H9 (cell line): Measurements from ENCODE around the gene ZSCAN18. TPM values are rescaled to one million over a fixed set of nuclear protein-coding genes. Genes with fewer than 3 reads are reported as not detected.

Experiments used
- DNase-seq: peaks from one replicate; pipeline ENCODE4 v3.0.0-alpha.2; 2017
- H2AFZ ChIP-seq: one replicate; pipeline ENCODE4 v1.6.1; 2013; ENCODE audit warnings: mild to moderate bottlenecking, low read length, control low read depth, moderate library complexity
- H2AK5ac ChIP-seq: 2 replicates; pipeline ENCODE4 v1.6.1; 2013; ENCODE audit warnings: low read length, control low read depth, mixed read lengths; ENCODE audit not compliant: insufficient read length
- H2BK120ac ChIP-seq: one replicate; pipeline ENCODE4 v1.6.1; 2013; ENCODE audit warnings: low read depth, mild to moderate bottlenecking, low read length, control low read depth, inconsistent platforms; ENCODE audit not compliant: poor library complexity, severe bottlenecking
- H2BK12ac ChIP-seq: 2 replicates; pipeline ENCODE4 v1.6.1; 2013; ENCODE audit warnings: low read length, control low read depth, mixed read lengths, low read depth; ENCODE audit not compliant: insufficient read length
- H2BK15ac ChIP-seq: 2 replicates; pipeline ENCODE4 v1.6.1; 2013; ENCODE audit warnings: low read depth, low read length, control low read depth
- H2BK20ac ChIP-seq: one replicate; pipeline ENCODE4 v1.6.1; 2013; ENCODE audit warnings: low read depth, mild to moderate bottlenecking, low read length, control low read depth, inconsistent platforms; ENCODE audit not compliant: poor library complexity, severe bottlenecking
- H2BK5ac ChIP-seq: 2 replicates; pipeline ENCODE4 v1.6.1; 2013; ENCODE audit warnings: low read length, control low read depth, mixed read lengths; ENCODE audit not compliant: insufficient read length
- H3K14ac ChIP-seq: 2 replicates; pipeline ENCODE4 v1.6.1; 2013; ENCODE audit warnings: low read length, control low read depth; ENCODE audit not compliant: insufficient read depth
- H3K18ac ChIP-seq: 2 replicates; pipeline ENCODE4 v1.6.1; 2013; ENCODE audit warnings: low read depth, mild to moderate bottlenecking, mixed read lengths, low read length, control low read depth; ENCODE audit not compliant: insufficient read length
- H3K23ac ChIP-seq: 2 replicates; pipeline ENCODE4 v1.6.1; 2013; ENCODE audit warnings: low read length, control low read depth, mixed read lengths, low read depth; ENCODE audit not compliant: insufficient read length
- H3K23me2 ChIP-seq: 2 replicates; pipeline ENCODE4 v1.6.1; 2013; ENCODE audit warnings: low read depth, mild to moderate bottlenecking, mixed read lengths, low read length, control low read depth; ENCODE audit not compliant: insufficient read length, poor library complexity, severe bottlenecking
- H3K27ac ChIP-seq: 2 replicates; pipeline ENCODE4 v1.5.1; 2013; ENCODE audit warnings: low read length, control low read depth, mixed read lengths, low read depth; ENCODE audit not compliant: insufficient read length
- H3K27me3 ChIP-seq: 2 replicates; pipeline ENCODE4 v1.6.1; 2013; ENCODE audit warnings: low read length, control low read depth, inconsistent platforms; ENCODE audit not compliant: insufficient read depth
- H3K4ac ChIP-seq: 2 replicates; pipeline ENCODE4 v1.6.1; 2013; ENCODE audit warnings: low read depth, mild to moderate bottlenecking, control low read depth, inconsistent platforms, low read length, moderate library complexity
- H3K4me1 ChIP-seq: 2 replicates; pipeline ENCODE4 v1.6.1; 2013; ENCODE audit warnings: low read length, control low read depth, inconsistent platforms; ENCODE audit not compliant: insufficient read depth
- H3K4me2 ChIP-seq: 2 replicates; pipeline ENCODE4 v1.6.1; 2013; ENCODE audit warnings: low read length, control low read depth, mixed read lengths; ENCODE audit not compliant: insufficient read length, insufficient read depth
- H3K56ac ChIP-seq: 2 replicates; pipeline ENCODE4 v1.6.1; 2013; ENCODE audit warnings: low read depth, mild to moderate bottlenecking, mixed read lengths, low read length, control low read depth; ENCODE audit not compliant: insufficient read length
- H3K79me1 ChIP-seq: 2 replicates; pipeline ENCODE4 v1.6.1; 2013; ENCODE audit warnings: low read depth, mild to moderate bottlenecking, moderate library complexity, low read length, control low read depth, inconsistent platforms; ENCODE audit not compliant: insufficient read depth, poor library complexity, severe bottlenecking
- H3K79me2 ChIP-seq: 2 replicates; pipeline ENCODE4 v1.6.1; 2013; ENCODE audit warnings: low read length, control low read depth, inconsistent platforms; ENCODE audit not compliant: insufficient read depth
- H3K9ac ChIP-seq: 2 replicates; pipeline ENCODE4 v1.6.1; 2013; ENCODE audit warnings: low read length, control low read depth, mixed read lengths; ENCODE audit not compliant: insufficient read length; ENCODE audit errors: extremely low read depth
- H3K9me3 ChIP-seq: one replicate; pipeline ENCODE4 v1.6.1; 2013; ENCODE audit warnings: low read depth, low read length, inconsistent platforms; ENCODE audit not compliant: control insufficient read depth
- H3T11ph ChIP-seq: one replicate; pipeline ENCODE4 v1.6.1; 2013; ENCODE audit warnings: mild to moderate bottlenecking, low read length, control low read depth, inconsistent platforms
- H4K20me1 ChIP-seq: one replicate; pipeline ENCODE4 v1.6.1; 2013; ENCODE audit not compliant: control insufficient read depth, insufficient read length, insufficient read depth
- H4K5ac ChIP-seq: 2 replicates; pipeline ENCODE4 v1.6.1; 2013; ENCODE audit warnings: low read depth, mild to moderate bottlenecking, mixed read lengths, low read length, control low read depth; ENCODE audit not compliant: insufficient read length
- H4K8ac ChIP-seq: replicated peaks from 2 replicates; pipeline ENCODE4 v1.6.1; 2013; ENCODE audit warnings: low read length, control low read depth, mixed read lengths, low read depth; ENCODE audit not compliant: insufficient read length
- H4K91ac ChIP-seq: 2 replicates; pipeline ENCODE4 v1.6.1; 2013; ENCODE audit warnings: low read depth, mild to moderate bottlenecking, moderate library complexity, mixed read lengths, low read length, control low read depth; ENCODE audit not compliant: insufficient read length
- H3K27ac Mint-ChIP-seq, 3 experiments: 2 replicates in 2 of 3; 3 replicates in 1 of 3; pipeline ENCODE4 v1.8.0; 2020 to 2021; ENCODE audit warnings: mixed read lengths in 3 of 3, mild to moderate bottlenecking in 1 of 3, moderate library complexity in 1 of 3
- H3K27me3 Mint-ChIP-seq: 2 replicates; pipeline ENCODE4 v1.8.0; 2021; ENCODE audit warnings: low read depth, mild to moderate bottlenecking, moderate library complexity, mixed read lengths
- H3K36me3 Mint-ChIP-seq, 3 experiments: 2 replicates in 2 of 3; 3 replicates in 1 of 3; pipeline ENCODE4 v1.8.0; 2020 to 2021; ENCODE audit warnings: low read depth in 3 of 3, mixed read lengths in 3 of 3; ENCODE audit not compliant: insufficient read depth in 1 of 3
- H3K4me1 Mint-ChIP-seq, 2 experiments: 2 replicates each; pipeline ENCODE4 v1.8.0; 2020; ENCODE audit warnings: mixed read lengths in 2 of 2
- H3K4me3 Mint-ChIP-seq, 2 experiments: 2 replicates in 1 of 2; 3 replicates in 1 of 2; pipeline ENCODE4 v1.8.0; 2020 to 2021; ENCODE audit warnings: mild to moderate bottlenecking in 2 of 2, mixed read lengths in 2 of 2, moderate library complexity in 1 of 2
- H3K9me3 Mint-ChIP-seq, 2 experiments: 2 replicates in 1 of 2; 3 replicates in 1 of 2; pipeline ENCODE4 v1.8.0; 2020; ENCODE audit warnings: mild to moderate bottlenecking in 2 of 2, mixed read lengths in 2 of 2, moderate library complexity in 1 of 2
- WGBS: extraction: QIAGEN DNeasy Blood & Tissue Kit; methylation state at CpG from one replicate; pipeline ENCODE4 v1.1.7; 2013; ENCODE audit warnings: missing lambda C conversion rate, low lambda C conversion rate, mixed read lengths; ENCODE audit not compliant: insufficient read length; ENCODE audit errors: extremely low coverage; 5-methylcytosine and 5-hydroxymethylcytosine counted together
- total RNA-seq: library from RNA; stranded (reverse); gene quantifications from 2 replicates; pipeline ENCODE4 v1.2.1, GENCODE V29; 2021
- TF ChIP-seq, protein P1 (sequence below): fragments of 200-600 bp; sonication (generic); conservative IDR thresholded peaks from 3 replicates; pipeline ENCODE4 v1.8.0; 2021; ENCODE audit warnings: antibody characterized with exemption, mild to moderate bottlenecking

ZSCAN18 gene
- total RNA-seq, 1 experiment from 2014 or later: 40.1 TPM

DNA sequence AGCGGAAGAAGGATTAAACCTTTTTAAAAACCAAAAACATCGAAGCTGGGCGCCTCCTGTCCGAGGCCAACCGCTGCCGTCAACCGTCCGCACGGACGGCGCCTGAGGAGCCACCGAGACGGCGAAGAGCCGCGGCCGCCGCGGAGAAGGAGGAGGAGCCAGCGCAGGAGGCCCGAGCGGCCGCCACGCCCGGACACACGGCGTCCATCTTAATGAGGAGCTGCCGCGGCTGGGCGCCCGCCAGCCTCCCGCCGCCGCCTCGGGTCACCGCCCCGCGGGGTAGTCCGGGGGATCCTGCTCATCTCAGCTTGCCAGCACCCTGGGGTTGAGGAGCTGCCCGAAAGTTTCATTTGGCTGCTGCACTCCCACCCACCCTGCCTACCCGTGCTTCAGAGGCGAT lies 53.6 kb downstream of the ZSCAN18 start:
- WGBS: no CpG with 5 or more reads among the region's 42 CpGs
- H2BK15ac ChIP-seq: no peak overlapping the region
- no peak for DNase-seq
- no peak overlapping the region for H3K4me3 Mint-ChIP-seq
- no peaks in the 10 kb centered on the region for H3K23me2 ChIP-seq
- peaks cover 4 to 27% (median 11%) of the 10 kb centered on the region in 3 experiments; a peak in 6 of 7 replicates for H3K36me3 Mint-ChIP-seq
- H3K9me3 ChIP-seq: peaks cover 28% of the 10 kb centered on the region
- H3K14ac ChIP-seq: no peak overlapping the region
- no peak overlapping the region for H2BK20ac ChIP-seq
- no peak overlapping the region for H2AK5ac ChIP-seq
- no peaks in the 10 kb centered on the region; the same call in 1 of the 2 replicates for H3K27me3 ChIP-seq
- H3K4me1 Mint-ChIP-seq: 0 out of 4 replicates have a peak, but pooled peaks cover 0 to 2% of the 10 kb centered on the region in 2 experiments
- no peak overlapping the region for H3K27ac Mint-ChIP-seq
- no peak overlapping the region for H2BK5ac ChIP-seq
- peaks cover 49% of the 10 kb centered on the region for H3K27me3 Mint-ChIP-seq
- no peak overlapping the region for H3T11ph ChIP-seq
- no peak overlapping the region for H2AFZ ChIP-seq
- H3K4me1 ChIP-seq: no peaks in the 10 kb centered on the region
- H3K9ac ChIP-seq: no peak overlapping the region
- H3K4ac ChIP-seq: no peak overlapping the region
- H4K5ac ChIP-seq: no peak overlapping the region
- TF ChIP-seq, protein P1, sequence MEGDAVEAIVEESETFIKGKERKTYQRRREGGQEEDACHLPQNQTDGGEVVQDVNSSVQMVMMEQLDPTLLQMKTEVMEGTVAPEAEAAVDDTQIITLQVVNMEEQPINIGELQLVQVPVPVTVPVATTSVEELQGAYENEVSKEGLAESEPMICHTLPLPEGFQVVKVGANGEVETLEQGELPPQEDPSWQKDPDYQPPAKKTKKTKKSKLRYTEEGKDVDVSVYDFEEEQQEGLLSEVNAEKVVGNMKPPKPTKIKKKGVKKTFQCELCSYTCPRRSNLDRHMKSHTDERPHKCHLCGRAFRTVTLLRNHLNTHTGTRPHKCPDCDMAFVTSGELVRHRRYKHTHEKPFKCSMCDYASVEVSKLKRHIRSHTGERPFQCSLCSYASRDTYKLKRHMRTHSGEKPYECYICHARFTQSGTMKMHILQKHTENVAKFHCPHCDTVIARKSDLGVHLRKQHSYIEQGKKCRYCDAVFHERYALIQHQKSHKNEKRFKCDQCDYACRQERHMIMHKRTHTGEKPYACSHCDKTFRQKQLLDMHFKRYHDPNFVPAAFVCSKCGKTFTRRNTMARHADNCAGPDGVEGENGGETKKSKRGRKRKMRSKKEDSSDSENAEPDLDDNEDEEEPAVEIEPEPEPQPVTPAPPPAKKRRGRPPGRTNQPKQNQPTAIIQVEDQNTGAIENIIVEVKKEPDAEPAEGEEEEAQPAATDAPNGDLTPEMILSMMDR: no peak
- no peak overlapping the region for H4K8ac ChIP-seq
- no peak overlapping the region for H2BK12ac ChIP-seq
- H3K23ac ChIP-seq: no peak overlapping the region
- no peaks in the 10 kb centered on the region for H4K20me1 ChIP-seq
- H3K79me1 ChIP-seq: no peaks in the 10 kb centered on the region
- H3K4me2 ChIP-seq: no peak overlapping the region
- H2BK120ac ChIP-seq: no peak overlapping the region
- peaks cover 74 to 82% of the 10 kb centered on the region in 2 experiments for H3K9me3 Mint-ChIP-seq
- H3K18ac ChIP-seq: no peak overlapping the region
- no peak overlapping the region for H3K56ac ChIP-seq
- H3K27ac ChIP-seq: no peak overlapping the region
- H4K91ac ChIP-seq: no peak overlapping the region
- no peaks in the 10 kb centered on the region for H3K79me2 ChIP-seq
